NCI-H748 (cell line): ENCODE measurements around the gene RAB26.

Experiments
- DNase-seq: peaks from one replicate; lab custom pipeline; 2025; ENCODE audit not compliant: unreplicated experiment; lab: John Stamatoyannopoulos, UW

The RAB26 gene

GRCh38 chr16:2178321-2179106 is 30.1 kb downstream of the RAB26 start:
- DNase-seq: no peak

- DNase-seq: no peak
Observed at GRCh38 chr16:2179107-2179501, 30.7 kb downstream of the RAB26 start.

- no peak for DNase-seq
Observed at GRCh38 chr16:2179576-2179975, 31.2 kb downstream of the RAB26 start.

GRCh38 chr16:2180461-2180860 is 32.0 kb downstream of the RAB26 start:
- DNase-seq: no peak

GRCh38 chr16:2180962-2181923 is 32.8 kb downstream of the RAB26 start:
- no peak for DNase-seq

- DNase-seq: no peak
Observed at GRCh38 chr16:2181952-2182351, 33.5 kb downstream of the RAB26 start.

- no peak for DNase-seq
Observed at GRCh38 chr16:2183671-2184070, 35.2 kb downstream of the RAB26 start.

- no peak for DNase-seq
Observed at GRCh38 chr16:2184346-2184745, 35.9 kb downstream of the RAB26 start.

- DNase-seq: no peak
Observed at GRCh38 chr16:2184962-2185361, 36.5 kb downstream of the RAB26 start.

GRCh38 chr16:2186064-2186463 is 37.6 kb downstream of the RAB26 start:
- DNase-seq: no peak

GRCh38 chr16:2186505-2186904 is 38.1 kb downstream of the RAB26 start:
- no peak for DNase-seq

- no peak for DNase-seq
Observed at GRCh38 chr16:2187212-2187611, 38.8 kb downstream of the RAB26 start.

- DNase-seq: no peak
Observed at GRCh38 chr16:2188395-2188794, 40.0 kb downstream of the RAB26 start.

GRCh38 chr16:2189252-2189893 is 40.9 kb downstream of the RAB26 start:
- no peak for DNase-seq

GRCh38 chr16:2190002-2190658 is 41.7 kb downstream of the RAB26 start:
- no peak for DNase-seq

- no peak for DNase-seq
Observed at GRCh38 chr16:2190659-2191445, 42.4 kb downstream of the RAB26 start.

GRCh38 chr16:2191446-2191706 is 43.0 kb downstream of the RAB26 start:
- DNase-seq: no peak

- DNase-seq: peak; percentile 39
Observed at GRCh38 chr16:2194166-2194834, 45.9 kb downstream of the RAB26 start.

GRCh38 chr16:2194852-2195321 is 46.5 kb downstream of the RAB26 start:
- DNase-seq: peak; percentile 77
